HepG2 (cell line): ENCODE results near the gene PDGFD. TPM values are rescaled to one million over a fixed set of nuclear protein-coding genes. Genes with fewer than 3 reads are reported as not detected.

ENCODE experiments used
- ATAC-seq: fragments of 200-7000 bp; cut with Tn5 transposase; 3 replicates; pipeline ENCODE4 v1.9.1; 2020; ENCODE audit warnings: mild to moderate bottlenecking, moderate library complexity
- BruUV-seq: library from RNA; stranded (reverse); fragments of 400-500 nt; replicated peaks from 2 replicates; lab custom pipeline; 2021; lab: Mats Ljungman, UMichigan
- CTCF ChIA-PET: fragments of 300-600 bp; formaldehyde crosslinking; extraction: SDS; loops from one replicate; lab custom pipeline; 2021; ENCODE audit warnings: low total read pairs, inconsistent platforms, low intra/inter-chr PET ratio; lab: Yijun Ruan, JAX
- POLR2A ChIA-PET: fragments of 350-600 bp; sonication (Branson Sonifier 250); formaldehyde crosslinking; loops from one replicate; lab custom pipeline; 2020; ENCODE audit warnings: antibody characterized with exemption, inconsistent platforms; lab: Yijun Ruan, JAX
- DNase-seq: peaks from one replicate; pipeline ENCODE4 v3.0.0-alpha.2; 2015; ENCODE audit warnings: low spot score
- FAIRE-seq: peaks from 3 replicates; lab custom pipeline; 2011; peaks lifted over from hg19 to GRCh38; lab: Jason Lieb, UNC
- H2AFZ ChIP-seq: one replicate; pipeline ENCODE4 v1.6.1; 2011; ENCODE audit warnings: low read length, inconsistent platforms
- H3K27ac ChIP-seq: fragments of 300-600 bp; 3 replicates; pipeline ENCODE4 v1.8.0; 2011; ENCODE audit warnings: mixed run types, mild to moderate bottlenecking, mixed read lengths, low read length, inconsistent platforms; ENCODE audit not compliant: insufficient read depth; ENCODE audit errors: extremely low read length
- H3K27me3 ChIP-seq, 2 experiments: fragments of 200-600 bp in 1 of 2; 2 replicates in 1 of 2; 3 replicates in 1 of 2; pipeline versions ENCODE4 v1.6.0 to v1.8.0; 2011; ENCODE audit warnings: low read length in 2 of 2, mild to moderate bottlenecking in 2 of 2, moderate library complexity in 2 of 2, inconsistent platforms in 1 of 2; ENCODE audit not compliant: insufficient read depth in 2 of 2, control insufficient read depth in 1 of 2
- H3K36me3 ChIP-seq, 2 experiments: fragments of 200-600 bp in 1 of 2; replicated peaks in 1 of 2; 2 replicates in 1 of 2; 3 replicates in 1 of 2; pipeline versions ENCODE4 v1.5.1 to v1.8.0; 2011; ENCODE audit warnings: low read length in 2 of 2, inconsistent platforms in 1 of 2; ENCODE audit not compliant: insufficient read depth in 2 of 2, control insufficient read depth in 1 of 2
- H3K4me1 ChIP-seq: 2 replicates; pipeline ENCODE4 v1.5.1; 2012; ENCODE audit warnings: low read length, inconsistent platforms; ENCODE audit not compliant: insufficient read depth
- H3K4me2 ChIP-seq: 2 replicates; pipeline ENCODE4 v1.6.0; 2011; ENCODE audit warnings: low read depth, low read length, inconsistent platforms
- H3K4me3 ChIP-seq, 3 experiments: fragments of 200-600 bp in 1 of 3; sonication (generic), shearing (Covaris generic) in 1 of 3; replicated peaks in 1 of 3; 2 replicates each; pipeline ENCODE4 v1.5.1; 2011 to 2016; ENCODE audit warnings: low read length in 3 of 3, inconsistent platforms in 2 of 3, low read depth in 2 of 3, mild to moderate bottlenecking in 2 of 3, control low read depth in 1 of 3, mixed read lengths in 1 of 3; ENCODE audit not compliant: insufficient read depth in 1 of 3
- H3K79me2 ChIP-seq: one replicate; pipeline ENCODE4 v1.6.1; 2011; ENCODE audit warnings: low read length, inconsistent platforms; ENCODE audit not compliant: insufficient read depth
- H3K9ac ChIP-seq: 2 replicates; pipeline ENCODE4 v1.6.0; 2011; ENCODE audit warnings: mild to moderate bottlenecking, low read depth, low read length, inconsistent platforms; ENCODE audit not compliant: insufficient read depth
- H3K9me3 ChIP-seq: 2 replicates; pipeline ENCODE4 v1.5.1; 2012; ENCODE audit warnings: mild to moderate bottlenecking, low read length
- H4K20me1 ChIP-seq: 2 replicates; pipeline ENCODE4 v1.6.0; 2011; ENCODE audit warnings: inconsistent platforms, mild to moderate bottlenecking, low read length, moderate library complexity; ENCODE audit not compliant: insufficient read depth
- AGO2 ChIP-seq: fragments of 200-400 bp; formaldehyde crosslinking; optimal IDR thresholded peaks from 2 replicates; pipeline ENCODE3; 2017; ENCODE audit warnings: mild to moderate bottlenecking, low read depth, low read length, moderate library complexity
- ZNF205 ChIP-seq: IDR thresholded peaks from 2 replicates; pipeline ENCODE4 v1.6.1; 2018; ENCODE audit warnings: missing biosample characterization, missing genetic modification reagents
- ZNF629 ChIP-seq: sonication (generic); formaldehyde crosslinking; conservative IDR thresholded peaks from 2 replicates; pipeline ENCODE4 v1.5.0; 2020; ENCODE audit warnings: missing genetic modification reagents
- WGBS: methylation state at CpG from one replicate; pipeline ENCODE4 v1.1.6; 2017; ENCODE audit warnings: low lambda C conversion rate; 5-methylcytosine and 5-hydroxymethylcytosine counted together
- in situ Hi-C: cut with HindIII; loops from 2 replicates; pipeline ENCODE4 v1.10.0; 2017; ENCODE audit warnings: low pct_unique_long_range_greater_than_20kb; ENCODE audit not compliant: extremely low pct_ligation_motif_present
- intact Hi-C: fragments of 100-400 bp; cut with micrococcal nuclease; formaldehyde crosslinking; loops from one replicate; pipeline ENCODE4 v1.10.0; 2022; ENCODE audit not compliant: unreplicated experiment
- polyA plus RNA-seq, 8 experiments: library from polyadenylated mRNA; depleted of rRNA in 3 of 8; stranded (reverse) in 7 of 8; unstranded in 1 of 8; fragments of >200 nt; fragmentation: Illumina TruSeq in 4 of 8; extraction: Trizol in 4 of 8; gene quantifications; 2 replicates each; pipeline versions ENCODE4 v1.2.1 to v1.2.3, GENCODE V29; 2011 to 2016; ENCODE audit warnings: low read depth in 4 of 8, missing spikeins in 1 of 8, mixed read lengths in 1 of 8; ENCODE audit not compliant: insufficient read depth in 1 of 8
- total RNA-seq, 5 experiments: library from RNA; depleted of rRNA; stranded (reverse); fragments of >200 nt; fragmentation: Illumina TruSeq; extraction: Trizol; gene quantifications; 2 replicates each; pipeline ENCODE4 v1.2.3, GENCODE V29; 2016; ENCODE audit warnings: low read depth in 1 of 5
- TF ChIP-seq, protein P1 (sequence below): IDR thresholded peaks from 2 replicates; pipeline ENCODE4 v1.6.1; 2016; ENCODE audit warnings: low read depth, borderline replicate concordance
- TF ChIP-seq, protein P2 (sequence below): sonication (generic); formaldehyde crosslinking; IDR thresholded peaks from 2 replicates; pipeline ENCODE4 v1.5.1; 2020; ENCODE audit warnings: mild to moderate bottlenecking, missing genetic modification reagents
- TF ChIP-seq, protein P3 (sequence below): sonication (generic); formaldehyde crosslinking; IDR thresholded peaks from 2 replicates; pipeline ENCODE4 v1.5.0; 2020; ENCODE audit warnings: missing genetic modification reagents
- TF ChIP-seq, protein P4 (sequence below), 2 experiments: sonication (generic) in 1 of 2; formaldehyde crosslinking in 1 of 2; IDR thresholded peaks; 2 replicates each; pipeline versions ENCODE4 v1.5.1 to v1.6.1; 2011 to 2020; ENCODE audit warnings: borderline replicate concordance in 1 of 2, low read depth in 1 of 2, low read length in 1 of 2, mild to moderate bottlenecking in 1 of 2, missing genetic modification reagents in 1 of 2, moderate library complexity in 1 of 2
- TF ChIP-seq, protein P5 (sequence below): sonication (generic); formaldehyde crosslinking; IDR thresholded peaks from 2 replicates; pipeline ENCODE4 v1.8.0; 2022; ENCODE audit warnings: missing genetic modification reagents, low read depth, mild to moderate bottlenecking, borderline replicate concordance
- TF ChIP-seq, protein P6 (sequence below): sonication (generic); formaldehyde crosslinking; IDR thresholded peaks from 2 replicates; pipeline ENCODE4 v1.5.0; 2020; ENCODE audit warnings: missing genetic modification reagents
- TF ChIP-seq, protein P7 (sequence below): sonication (generic); formaldehyde crosslinking; IDR thresholded peaks from 2 replicates; pipeline ENCODE4 v1.8.0; 2022; ENCODE audit warnings: mild to moderate bottlenecking, missing genetic modification reagents, moderate library complexity

PDGFD gene
- total and polyA plus RNA-seq, 2 of the 13 experiments (the other 11 are each of a cell fraction or from before 2014, with no cell fraction given), result 0.09 to 0.29 TPM

DNA sequence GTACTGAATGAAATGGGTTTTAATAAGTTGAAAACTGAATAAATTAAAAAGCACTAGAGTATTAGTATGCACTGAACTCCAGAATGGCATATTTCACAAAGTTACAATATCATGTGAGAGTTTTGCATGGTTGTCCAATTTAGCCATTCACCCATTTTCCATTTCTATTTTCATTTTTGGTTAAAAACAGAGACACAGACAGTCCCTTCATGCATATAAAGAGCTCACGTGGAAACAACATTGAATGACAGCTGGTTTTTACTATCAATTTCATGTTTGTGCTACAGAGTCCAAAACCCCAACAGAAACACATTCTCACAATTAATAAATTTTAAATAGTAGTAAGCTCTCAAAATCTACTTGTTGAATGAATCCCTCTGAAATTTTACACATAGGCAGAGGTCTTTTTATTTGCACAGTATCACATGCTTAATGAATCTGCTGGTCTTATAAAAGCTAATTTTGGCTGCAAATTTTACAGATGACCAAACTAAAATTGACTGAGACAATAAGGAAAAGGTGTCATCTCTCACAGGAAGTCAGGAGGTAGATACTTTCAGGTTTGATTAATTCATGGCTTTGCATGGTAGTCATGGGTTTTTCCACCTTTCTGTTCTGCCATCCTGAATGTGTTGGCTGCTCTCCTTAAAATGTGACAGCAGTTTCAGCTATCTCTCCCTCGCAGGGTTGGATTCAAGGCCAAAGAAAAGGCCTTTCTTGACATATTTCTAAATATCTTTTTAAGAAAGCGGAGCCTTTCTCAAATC is 148.1 kb downstream of the PDGFD start:
- CTCF ChIA-PET, result no interaction called here
- BruUV-seq, result no TSS peak
- intact Hi-C loops, result no loop called here
- no peaks in the 10 kb centered on the region for H3K79me2 ChIP-seq
- no peak overlapping the region for H3K9ac ChIP-seq
- no peak overlapping the region for H3K27ac ChIP-seq
- H3K4me1 ChIP-seq, result no peaks in the 10 kb centered on the region
- H3K36me3 ChIP-seq, result no peaks in the 10 kb centered on the region
- no peak overlapping the region for H2AFZ ChIP-seq
- H3K9me3 ChIP-seq, result no peaks in the 10 kb centered on the region
- no peak overlapping the region for H3K4me2 ChIP-seq
- TF ChIP-seq, protein P1, sequence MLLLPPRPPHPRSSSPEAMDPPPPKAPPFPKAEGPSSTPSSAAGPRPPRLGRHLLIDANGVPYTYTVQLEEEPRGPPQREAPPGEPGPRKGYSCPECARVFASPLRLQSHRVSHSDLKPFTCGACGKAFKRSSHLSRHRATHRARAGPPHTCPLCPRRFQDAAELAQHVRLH (CRISPR knock-in tag), result no peak
- TF ChIP-seq ZNF205 (CRISPR knock-in tag), result no peak
- TF ChIP-seq, protein P2, sequence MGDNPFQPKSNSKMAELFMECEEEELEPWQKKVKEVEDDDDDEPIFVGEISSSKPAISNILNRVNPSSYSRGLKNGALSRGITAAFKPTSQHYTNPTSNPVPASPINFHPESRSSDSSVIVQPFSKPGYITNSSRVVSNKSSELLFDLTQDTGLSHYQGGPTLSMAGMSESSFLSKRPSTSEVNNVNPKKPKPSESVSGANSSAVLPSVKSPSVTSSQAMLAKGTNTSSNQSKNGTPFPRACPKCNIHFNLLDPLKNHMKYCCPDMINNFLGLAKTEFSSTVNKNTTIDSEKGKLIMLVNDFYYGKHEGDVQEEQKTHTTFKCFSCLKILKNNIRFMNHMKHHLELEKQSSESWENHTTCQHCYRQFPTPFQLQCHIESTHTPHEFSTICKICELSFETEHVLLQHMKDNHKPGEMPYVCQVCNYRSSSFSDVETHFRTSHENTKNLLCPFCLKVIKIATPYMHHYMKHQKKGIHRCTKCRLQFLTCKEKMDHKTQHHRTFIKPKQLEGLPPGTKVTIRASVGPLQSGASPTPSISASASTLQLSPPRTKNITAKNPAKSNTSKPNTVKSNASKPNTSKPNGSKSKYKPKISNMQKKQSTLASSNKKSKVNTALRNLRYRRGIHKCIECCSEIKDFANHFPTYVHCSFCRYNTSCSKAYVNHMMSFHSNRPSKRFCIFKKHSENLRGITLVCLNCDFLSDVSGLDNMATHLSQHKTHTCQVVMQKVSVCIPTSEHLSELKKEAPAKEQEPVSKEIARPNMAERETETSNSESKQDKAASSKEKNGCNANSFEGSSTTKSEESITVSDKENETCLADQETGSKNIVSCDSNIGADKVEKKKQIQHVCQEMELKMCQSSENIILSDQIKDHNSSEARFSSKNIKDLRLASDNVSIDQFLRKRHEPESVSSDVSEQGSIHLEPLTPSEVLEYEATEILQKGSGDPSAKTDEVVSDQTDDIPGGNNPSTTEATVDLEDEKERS, result no peak
- TF ChIP-seq, protein P3, sequence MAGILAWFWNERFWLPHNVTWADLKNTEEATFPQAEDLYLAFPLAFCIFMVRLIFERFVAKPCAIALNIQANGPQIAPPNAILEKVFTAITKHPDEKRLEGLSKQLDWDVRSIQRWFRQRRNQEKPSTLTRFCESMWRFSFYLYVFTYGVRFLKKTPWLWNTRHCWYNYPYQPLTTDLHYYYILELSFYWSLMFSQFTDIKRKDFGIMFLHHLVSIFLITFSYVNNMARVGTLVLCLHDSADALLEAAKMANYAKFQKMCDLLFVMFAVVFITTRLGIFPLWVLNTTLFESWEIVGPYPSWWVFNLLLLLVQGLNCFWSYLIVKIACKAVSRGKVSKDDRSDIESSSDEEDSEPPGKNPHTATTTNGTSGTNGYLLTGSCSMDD (CRISPR knock-in tag), result no peak
- TF ChIP-seq, protein P4, sequence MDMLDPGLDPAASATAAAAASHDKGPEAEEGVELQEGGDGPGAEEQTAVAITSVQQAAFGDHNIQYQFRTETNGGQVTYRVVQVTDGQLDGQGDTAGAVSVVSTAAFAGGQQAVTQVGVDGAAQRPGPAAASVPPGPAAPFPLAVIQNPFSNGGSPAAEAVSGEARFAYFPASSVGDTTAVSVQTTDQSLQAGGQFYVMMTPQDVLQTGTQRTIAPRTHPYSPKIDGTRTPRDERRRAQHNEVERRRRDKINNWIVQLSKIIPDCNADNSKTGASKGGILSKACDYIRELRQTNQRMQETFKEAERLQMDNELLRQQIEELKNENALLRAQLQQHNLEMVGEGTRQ (IDR thresholded peaks at IDR 0.05; ENCODE audit: low read depth, low read length), result no peak
- TF ChIP-seq, protein P4 (CRISPR knock-in tag; IDR thresholded peaks at IDR 0.05; ENCODE audit: borderline replicate concordance), result no peak
- TF ChIP-seq, protein P5, sequence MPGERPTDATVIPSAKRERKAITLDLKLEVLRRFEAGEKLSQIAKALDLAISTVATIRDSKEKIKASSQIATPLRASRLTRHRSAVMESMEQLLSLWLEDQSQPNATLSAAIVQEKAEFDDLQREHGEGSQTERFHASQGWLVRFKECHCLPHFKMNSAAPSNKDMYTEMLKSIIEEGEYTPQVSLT (CRISPR knock-in tag), result no peak
- TF ChIP-seq, protein P6, sequence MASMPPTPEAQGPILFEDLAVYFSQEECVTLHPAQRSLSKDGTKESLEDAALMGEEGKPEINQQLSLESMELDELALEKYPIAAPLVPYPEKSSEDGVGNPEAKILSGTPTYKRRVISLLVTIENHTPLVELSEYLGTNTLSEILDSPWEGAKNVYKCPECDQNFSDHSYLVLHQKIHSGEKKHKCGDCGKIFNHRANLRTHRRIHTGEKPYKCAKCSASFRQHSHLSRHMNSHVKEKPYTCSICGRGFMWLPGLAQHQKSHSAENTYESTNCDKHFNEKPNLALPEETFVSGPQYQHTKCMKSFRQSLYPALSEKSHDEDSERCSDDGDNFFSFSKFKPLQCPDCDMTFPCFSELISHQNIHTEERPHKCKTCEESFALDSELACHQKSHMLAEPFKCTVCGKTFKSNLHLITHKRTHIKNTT, result no peak
- TF ChIP-seq, protein P7, sequence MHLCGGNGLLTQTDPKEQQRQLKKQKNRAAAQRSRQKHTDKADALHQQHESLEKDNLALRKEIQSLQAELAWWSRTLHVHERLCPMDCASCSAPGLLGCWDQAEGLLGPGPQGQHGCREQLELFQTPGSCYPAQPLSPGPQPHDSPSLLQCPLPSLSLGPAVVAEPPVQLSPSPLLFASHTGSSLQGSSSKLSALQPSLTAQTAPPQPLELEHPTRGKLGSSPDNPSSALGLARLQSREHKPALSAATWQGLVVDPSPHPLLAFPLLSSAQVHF (CRISPR knock-in tag), result no peak
- no peak for TF ChIP-seq AGO2
- no peak for TF ChIP-seq ZNF629
- TF ChIP-seq, all 625 proteins: peak for 0
- no peak for DNase-seq
- Histone ChIP-seq H3K4me3 (no peak overlapping the region), H3K27me3 (no peaks in the 10 kb centered on the region), H4K20me1 (no peaks in the 10 kb centered on the region)
- FAIRE-seq, result no peak
- ATAC-seq, result no peak
- POLR2A ChIA-PET, result no interaction called here
- in situ Hi-C loops, result no loop called here
- WGBS, result 7% methylated on average over 3 of the region's 3 CpGs
